ENCODE data around the gene LY86. TPM values are rescaled to one million over a fixed set of nuclear protein-coding genes. Genes with fewer than 3 reads are reported as not detected.

LY86 gene
- total and polyA plus RNA-seq, 9 of the 15 experiments (the other 6 are each of a cell fraction or from before 2014, with no cell fraction given) = 0.08 to 0.20 TPM; not detected in 7

DNA sequence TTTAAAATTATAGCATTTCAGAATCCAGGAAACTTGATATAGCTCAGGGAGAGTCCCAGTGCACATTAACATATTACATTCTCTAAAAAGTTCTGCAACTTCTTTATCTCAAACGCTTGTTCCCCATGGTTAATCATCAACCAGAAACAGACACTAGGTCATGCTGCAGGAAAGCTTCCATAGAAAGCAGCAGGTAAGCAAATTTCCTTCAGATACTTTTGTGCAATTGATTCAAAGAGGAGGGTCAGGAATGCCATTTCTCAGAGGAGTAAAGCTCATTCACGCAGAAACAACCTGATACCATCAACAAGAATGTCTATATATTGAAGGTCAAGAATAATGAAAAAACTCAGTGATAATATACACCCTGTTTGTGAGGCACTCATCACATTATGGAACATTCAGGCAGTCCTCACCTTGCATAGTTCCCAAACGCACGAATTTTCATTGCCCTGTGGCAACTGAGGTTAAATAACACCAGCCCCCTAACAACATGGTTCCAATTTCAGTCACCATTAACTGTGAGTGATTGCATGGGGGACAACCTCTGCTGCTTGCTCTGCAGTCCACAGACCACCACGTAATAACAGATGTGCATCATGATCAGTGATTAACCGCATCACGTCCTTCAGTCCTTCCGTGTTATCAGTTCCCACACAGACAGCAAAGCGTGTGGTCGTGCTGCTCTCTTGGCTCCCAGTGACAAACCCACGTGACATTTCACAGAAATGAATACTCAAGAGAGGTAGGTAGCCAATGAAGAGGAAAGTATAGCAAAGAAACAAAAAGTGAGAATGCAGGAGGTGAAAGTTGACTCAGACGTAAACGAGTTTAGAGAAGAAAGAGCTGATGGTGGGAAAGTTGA, 95.7 kb downstream of the LY86 start (continued):
- TF ChIP-seq, protein P1, sequence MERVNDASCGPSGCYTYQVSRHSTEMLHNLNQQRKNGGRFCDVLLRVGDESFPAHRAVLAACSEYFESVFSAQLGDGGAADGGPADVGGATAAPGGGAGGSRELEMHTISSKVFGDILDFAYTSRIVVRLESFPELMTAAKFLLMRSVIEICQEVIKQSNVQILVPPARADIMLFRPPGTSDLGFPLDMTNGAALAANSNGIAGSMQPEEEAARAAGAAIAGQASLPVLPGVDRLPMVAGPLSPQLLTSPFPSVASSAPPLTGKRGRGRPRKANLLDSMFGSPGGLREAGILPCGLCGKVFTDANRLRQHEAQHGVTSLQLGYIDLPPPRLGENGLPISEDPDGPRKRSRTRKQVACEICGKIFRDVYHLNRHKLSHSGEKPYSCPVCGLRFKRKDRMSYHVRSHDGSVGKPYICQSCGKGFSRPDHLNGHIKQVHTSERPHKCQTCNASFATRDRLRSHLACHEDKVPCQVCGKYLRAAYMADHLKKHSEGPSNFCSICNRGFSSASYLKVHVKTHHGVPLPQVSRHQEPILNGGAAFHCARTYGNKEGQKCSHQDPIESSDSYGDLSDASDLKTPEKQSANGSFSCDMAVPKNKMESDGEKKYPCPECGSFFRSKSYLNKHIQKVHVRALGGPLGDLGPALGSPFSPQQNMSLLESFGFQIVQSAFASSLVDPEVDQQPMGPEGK (CRISPR knock-in tag; IDR thresholded peaks at IDR 0.05; ENCODE audit: borderline replicate concordance) = no peak
- TF ChIP-seq POLR2AphosphoS5 (IDR thresholded peaks at IDR 0.05; ENCODE audit: control insufficient read depth, insufficient read depth, low read depth, low read length) = peak; percentile 91
- TF ChIP-seq SMARCA4 (IDR thresholded peaks at IDR 0.05) = peak; percentile 92
- no peak for TF ChIP-seq ZNF561 (CRISPR knock-in tag; conservative IDR thresholded peaks at IDR 0.05)
- TF ChIP-seq NFRKB (IDR thresholded peaks at IDR 0.05; ENCODE audit: low read depth) = 0 out of 2 replicates have a peak, but pooled peaks have one; percentile 31
- TF ChIP-seq HMGN3 (IDR thresholded peaks at IDR 0.05; ENCODE audit: borderline replicate concordance, extremely low read depth, insufficient read length, low read depth, low read length) = no peak
- TF ChIP-seq RUNX1 (IDR thresholded peaks at IDR 0.05; ENCODE audit: low read depth) = peak; percentile 70; the same call in 1 of the 2 replicates
- no peak for TF ChIP-seq E4F1 (CRISPR knock-in tag; IDR thresholded peaks at IDR 0.05; ENCODE audit: borderline replicate concordance)
- TF ChIP-seq GABPB2 (CRISPR knock-in tag; conservative IDR thresholded peaks at IDR 0.05) = no peak
- TF ChIP-seq, protein P2, sequence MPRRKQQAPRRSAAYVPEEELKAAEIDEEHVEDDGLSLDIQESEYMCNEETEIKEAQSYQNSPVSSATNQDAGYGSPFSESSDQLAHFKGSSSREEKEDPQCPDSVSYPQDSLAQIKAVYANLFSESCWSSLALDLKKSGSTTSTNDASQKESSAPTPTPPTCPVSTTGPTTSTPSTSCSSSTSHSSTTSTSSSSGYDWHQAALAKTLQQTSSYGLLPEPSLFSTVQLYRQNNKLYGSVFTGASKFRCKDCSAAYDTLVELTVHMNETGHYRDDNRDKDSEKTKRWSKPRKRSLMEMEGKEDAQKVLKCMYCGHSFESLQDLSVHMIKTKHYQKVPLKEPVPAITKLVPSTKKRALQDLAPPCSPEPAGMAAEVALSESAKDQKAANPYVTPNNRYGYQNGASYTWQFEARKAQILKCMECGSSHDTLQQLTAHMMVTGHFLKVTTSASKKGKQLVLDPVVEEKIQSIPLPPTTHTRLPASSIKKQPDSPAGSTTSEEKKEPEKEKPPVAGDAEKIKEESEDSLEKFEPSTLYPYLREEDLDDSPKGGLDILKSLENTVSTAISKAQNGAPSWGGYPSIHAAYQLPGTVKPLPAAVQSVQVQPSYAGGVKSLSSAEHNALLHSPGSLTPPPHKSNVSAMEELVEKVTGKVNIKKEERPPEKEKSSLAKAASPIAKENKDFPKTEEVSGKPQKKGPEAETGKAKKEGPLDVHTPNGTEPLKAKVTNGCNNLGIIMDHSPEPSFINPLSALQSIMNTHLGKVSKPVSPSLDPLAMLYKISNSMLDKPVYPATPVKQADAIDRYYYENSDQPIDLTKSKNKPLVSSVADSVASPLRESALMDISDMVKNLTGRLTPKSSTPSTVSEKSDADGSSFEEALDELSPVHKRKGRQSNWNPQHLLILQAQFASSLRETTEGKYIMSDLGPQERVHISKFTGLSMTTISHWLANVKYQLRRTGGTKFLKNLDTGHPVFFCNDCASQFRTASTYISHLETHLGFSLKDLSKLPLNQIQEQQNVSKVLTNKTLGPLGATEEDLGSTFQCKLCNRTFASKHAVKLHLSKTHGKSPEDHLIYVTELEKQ (CRISPR knock-in tag; IDR thresholded peaks at IDR 0.05) = no peak
- TF ChIP-seq TGIF2 (CRISPR knock-in tag; IDR thresholded peaks at IDR 0.05) = no peak
- TF ChIP-seq MXD1 (CRISPR knock-in tag; IDR thresholded peaks at IDR 0.05; ENCODE audit: borderline replicate concordance, poor library complexity, severe bottlenecking) = no peak
- TF ChIP-seq HDAC1 (IDR thresholded peaks at IDR 0.05) = peak in 1 of 2 experiments; percentile 90; a peak in 2 of 4 replicates
